AG04450 (cell line): ENCODE measurements around the gene CLCF1. TPM values are rescaled to one million over a fixed set of nuclear protein-coding genes. Genes with fewer than 3 reads are reported as not detected.

ENCODE experiments used
- CTCF ChIA-PET: fragments of 300-600, 350-600 bp; formaldehyde crosslinking; extraction: SDS; loops from one replicate; lab custom pipeline; 2022; ENCODE audit warnings: antibody characterized with exemption, inconsistent platforms; lab: Charles Lee
- POLR2A ChIA-PET: fragments of 350-600 bp; formaldehyde crosslinking; extraction: SDS; loops from one replicate; lab custom pipeline; 2021; ENCODE audit warnings: antibody characterized with exemption, inconsistent platforms; lab: Yijun Ruan, JAX
- DNase-seq: peaks from one replicate; pipeline ENCODE4 v3.0.0-alpha.2; 2011; ENCODE audit warnings: low read depth, low spot score
- H3K27ac ChIP-seq: one replicate; pipeline ENCODE4 v1.5.1; 2012; ENCODE audit warnings: low read depth, low read length, control low read depth
- H3K27me3 ChIP-seq: one replicate; pipeline ENCODE4 v1.6.0; 2012; ENCODE audit warnings: low read length; ENCODE audit not compliant: control insufficient read depth, insufficient read depth
- H3K4me3 ChIP-seq: 2 replicates; pipeline ENCODE4 v1.5.1; 2011; ENCODE audit warnings: mild to moderate bottlenecking, low read depth, low read length, control low read depth
- H3K9me3 ChIP-seq: 2 replicates; pipeline ENCODE4 v1.5.1; 2012; ENCODE audit warnings: low read length; ENCODE audit not compliant: control insufficient read depth, insufficient read depth
- CTCF ChIP-seq: IDR thresholded peaks from 2 replicates; pipeline ENCODE4 v1.5.1; 2011; ENCODE audit warnings: low read depth, low read length, control low read depth, inconsistent platforms
- polyA plus RNA-seq: library from polyadenylated mRNA; depleted of rRNA; stranded (reverse); fragments of >200 nt; gene quantifications from 2 replicates; pipeline ENCODE4 v1.2.3, GENCODE V29; 2011

The CLCF1 gene
- polyA plus RNA-seq, 1 experiment, result 11.4 TPM

DNA sequence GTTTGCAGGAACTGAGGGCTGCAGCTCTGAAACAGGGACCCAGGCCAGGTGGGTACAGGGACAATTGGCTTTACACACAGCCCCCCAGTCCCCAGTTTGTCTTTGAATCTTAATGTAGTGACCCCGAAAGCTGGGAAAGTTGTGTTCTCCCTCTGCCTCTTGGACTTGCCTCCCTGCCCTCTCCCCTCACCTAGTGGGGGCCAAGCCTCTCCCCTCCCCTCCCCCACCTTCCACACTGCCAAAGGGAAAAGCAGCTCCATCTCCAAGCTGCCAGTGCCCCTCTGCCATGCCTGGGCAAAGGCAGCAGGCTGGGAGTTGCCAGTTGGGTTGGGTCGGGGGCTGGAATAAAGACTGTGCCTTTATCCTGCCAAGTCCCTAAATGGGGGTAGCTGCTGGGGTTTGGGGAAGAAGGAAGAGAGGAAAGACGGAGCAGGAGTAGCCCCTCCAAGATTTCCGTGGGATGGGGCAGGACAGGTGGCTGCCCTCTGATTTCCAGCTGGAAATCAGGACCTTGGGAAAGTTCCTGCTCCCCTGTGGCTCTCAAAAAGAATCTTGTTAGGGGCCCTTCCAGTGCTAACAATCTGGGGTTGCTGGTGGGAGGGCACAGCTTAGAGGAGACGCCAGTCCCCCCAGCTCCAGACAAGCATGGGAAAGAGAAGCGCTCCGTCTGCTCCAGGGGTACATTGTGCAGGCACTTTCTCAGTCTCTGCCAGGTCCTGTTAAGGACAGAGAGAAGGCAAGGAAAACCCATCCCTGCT, 2.8 kb upstream of the CLCF1 start:
- no peak for DNase-seq
- POLR2A ChIA-PET, result interaction anchor here (8.0 kb wide), 1 partner anchor 22 kb away, joined by 106 read pairs; the partner anchor contains the start of gene POLD4
- H3K27me3 ChIP-seq, result no peaks in the 10 kb centered on the region
- no peaks in the 10 kb centered on the region; the same call in 1 of the 2 replicates for H3K9me3 ChIP-seq
- no peak overlapping the region for H3K4me3 ChIP-seq
- no peak overlapping the region for H3K27ac ChIP-seq
- CTCF ChIA-PET, result interaction anchor here (0.6 to 24.1 kb wide), 4 partner anchors 18 to 44 kb away, joined by 3 to 716 read pairs (median 63); partner anchors contain the start of genes POLD4 and PPP1CA
- TF ChIP-seq CTCF, result no peak

DNA sequence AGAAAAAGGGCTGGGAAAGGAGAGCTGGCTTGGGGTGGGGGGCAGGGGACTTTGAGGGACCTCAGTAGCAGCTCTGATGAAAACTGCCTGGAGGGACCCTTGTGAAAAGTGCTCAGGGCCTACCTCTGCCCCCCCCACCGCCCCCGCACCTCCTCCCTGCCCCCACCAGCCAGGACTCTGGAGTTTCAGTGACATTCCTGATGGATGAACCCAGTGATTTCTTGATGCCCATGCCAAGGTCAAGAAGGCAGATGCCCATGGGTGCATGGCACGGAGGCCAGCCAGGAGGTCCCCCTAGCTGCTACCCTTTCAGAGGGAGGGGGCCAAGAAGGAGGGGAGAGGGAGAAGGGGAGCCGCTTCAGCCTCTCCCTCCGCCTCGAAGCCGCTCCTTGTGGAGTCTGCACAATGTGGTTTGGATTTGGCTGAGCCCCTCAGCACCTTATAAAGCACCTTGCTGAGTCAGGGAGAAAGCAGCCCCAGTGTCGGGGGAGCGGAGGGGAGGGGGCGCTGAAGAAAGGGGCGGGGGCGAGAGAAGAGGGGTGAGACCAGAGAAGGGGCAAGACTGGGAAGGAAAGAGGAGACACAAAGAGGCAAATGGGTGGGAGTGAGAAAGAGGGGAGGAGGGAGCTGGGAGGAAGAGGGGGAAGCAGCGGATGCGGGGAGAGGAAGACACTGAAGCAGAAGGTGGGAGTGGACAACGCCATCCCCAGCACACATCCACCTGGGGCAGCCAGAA, 2.1 kb upstream of the CLCF1 start:
- Histone ChIP-seq H3K4me3 (no peak overlapping the region), H3K27me3 (no peaks in the 10 kb centered on the region), H3K9me3 (no peaks in the 10 kb centered on the region; the same call in 1 of the 2 replicates), H3K27ac (no peak overlapping the region)
- ChIA-PET CTCF (interaction anchor here (1.0 to 24.1 kb wide), 4 partner anchors 17 to 30 kb away, joined by 3 to 716 read pairs (median 66); partner anchors contain the start of genes POLD4 and PPP1CA), POLR2A (interaction anchor here (1.1 to 8.0 kb wide), 2 partner anchors 16 to 21 kb away, joined by 3 to 106 read pairs; partner anchors contain the start of genes POLD4 and RAD9A)
- TF ChIP-seq CTCF, result no peak
- no peak for DNase-seq

GRCh38 chr11:67374571-67375281, 1.3 kb upstream of the CLCF1 start:
- Histone ChIP-seq H3K27me3 (no peaks in the 10 kb centered on the region), H3K9me3 (no peaks in the 10 kb centered on the region; the same call in 1 of the 2 replicates), H3K27ac (peak overlapping the region; percentile 99), H3K4me3 (peak overlapping the region; percentile 67)
- no peak for TF ChIP-seq CTCF
- ChIA-PET CTCF (interaction anchor here (0.6 to 24.1 kb wide), 4 partner anchors 17 to 113 kb away, joined by 4 to 716 read pairs (median 66); partner anchors contain the start of genes POLD4 and PPP1CA), POLR2A (interaction anchor here (0.6 to 8.0 kb wide), 7 partner anchors 17 to 532 kb away, joined by 3 to 106 read pairs (median 5); partner anchors contain the start of genes POLD4, PPP1CA and RAD9A)
- DNase-seq, result no peak

DNA sequence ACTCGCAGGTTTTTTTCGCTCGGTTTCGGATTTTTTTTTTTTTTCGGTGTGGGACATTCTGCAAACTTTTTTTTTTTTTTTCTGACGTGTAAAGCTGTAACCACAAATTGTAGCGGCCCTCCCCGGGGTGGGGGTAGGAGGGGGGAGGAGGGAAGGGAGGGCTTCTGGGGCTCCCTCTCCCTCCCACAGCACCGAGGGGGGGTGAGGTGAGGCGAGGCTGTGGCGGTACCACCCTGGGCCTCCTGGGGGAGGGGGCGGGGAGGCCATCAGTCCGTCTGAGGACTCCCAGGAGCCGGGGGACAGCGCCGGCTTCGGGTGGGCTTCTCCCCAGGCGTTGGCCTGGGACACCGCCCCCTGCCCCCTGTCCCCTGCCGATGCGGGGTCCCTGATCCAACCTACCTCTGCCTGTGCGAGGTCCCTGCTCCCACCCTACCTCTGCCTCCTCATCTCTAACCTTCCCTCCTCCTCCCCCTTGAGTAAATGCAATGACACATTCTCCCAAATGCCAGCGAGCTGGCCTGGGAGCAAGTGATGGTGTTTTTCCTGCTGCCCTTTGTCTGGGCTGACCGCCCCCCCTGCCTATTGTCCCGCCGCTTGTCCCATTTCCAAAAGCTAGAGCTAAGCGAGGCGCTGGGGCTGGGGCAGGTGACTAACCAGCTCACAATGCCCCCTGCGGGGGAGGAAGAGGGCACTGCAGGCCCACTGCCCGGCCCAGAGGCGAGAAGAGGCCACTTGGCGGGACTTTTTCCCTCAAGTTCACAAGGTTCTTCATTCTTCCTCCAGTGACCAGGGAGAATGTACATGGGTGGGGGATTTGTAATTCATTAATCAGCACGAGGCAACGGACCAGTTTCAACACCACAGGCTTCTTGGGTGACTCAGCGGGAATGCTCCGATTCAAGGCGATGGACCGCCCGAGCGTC, 511 bp upstream of the CLCF1 start:
- peak overlapping the region; percentile 99 for H3K27ac ChIP-seq
- TF ChIP-seq CTCF, result peak; percentile 34
- CTCF ChIA-PET, result interaction anchor here (0.6 to 24.1 kb wide), 4 partner anchors 13 to 783 kb away, joined by 4 to 716 read pairs (median 6); partner anchors contain the start of gene POLD4
- no peaks in the 10 kb centered on the region for H3K27me3 ChIP-seq
- POLR2A ChIA-PET, result interaction anchor here (0.6 to 8.0 kb wide), 15 partner anchors 9 to 1801 kb away, joined by 3 to 106 read pairs (median 5); partner anchors contain the start of genes AIP, FAM89B, POLD4 and PPP1CA
- H3K9me3 ChIP-seq, result no peaks in the 10 kb centered on the region; the same call in 1 of the 2 replicates
- peak overlapping the region; percentile 67 for H3K4me3 ChIP-seq
- peak; percentile 86 for DNase-seq
